NCI-H774 (cell line): ENCODE data around the gene ARTN.

Experiments used
- DNase-seq: peaks from one replicate; lab custom pipeline; 2025; lab: John Stamatoyannopoulos, UW

Gene ARTN

DNA sequence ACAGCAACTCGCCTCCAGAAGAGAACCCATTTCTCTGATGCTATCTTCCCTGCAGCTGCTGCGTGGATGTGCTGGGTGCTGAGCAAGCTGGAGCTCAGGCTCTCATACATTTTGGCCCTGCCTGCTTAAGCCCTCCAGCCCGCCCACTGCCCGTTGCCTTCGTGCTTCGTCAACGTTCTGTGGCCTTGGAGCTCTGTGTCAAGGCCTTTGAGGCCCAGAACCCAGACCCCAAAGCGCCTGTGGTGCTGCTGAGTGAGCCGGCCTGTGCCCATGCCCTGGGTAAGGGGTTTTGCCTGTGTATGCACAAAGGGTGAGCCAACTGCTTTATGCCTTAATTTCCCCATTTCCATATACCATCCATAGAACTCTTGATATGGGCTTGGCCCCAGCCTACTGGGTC is 37.3 kb downstream of the ARTN start:
- no peak for DNase-seq

DNA sequence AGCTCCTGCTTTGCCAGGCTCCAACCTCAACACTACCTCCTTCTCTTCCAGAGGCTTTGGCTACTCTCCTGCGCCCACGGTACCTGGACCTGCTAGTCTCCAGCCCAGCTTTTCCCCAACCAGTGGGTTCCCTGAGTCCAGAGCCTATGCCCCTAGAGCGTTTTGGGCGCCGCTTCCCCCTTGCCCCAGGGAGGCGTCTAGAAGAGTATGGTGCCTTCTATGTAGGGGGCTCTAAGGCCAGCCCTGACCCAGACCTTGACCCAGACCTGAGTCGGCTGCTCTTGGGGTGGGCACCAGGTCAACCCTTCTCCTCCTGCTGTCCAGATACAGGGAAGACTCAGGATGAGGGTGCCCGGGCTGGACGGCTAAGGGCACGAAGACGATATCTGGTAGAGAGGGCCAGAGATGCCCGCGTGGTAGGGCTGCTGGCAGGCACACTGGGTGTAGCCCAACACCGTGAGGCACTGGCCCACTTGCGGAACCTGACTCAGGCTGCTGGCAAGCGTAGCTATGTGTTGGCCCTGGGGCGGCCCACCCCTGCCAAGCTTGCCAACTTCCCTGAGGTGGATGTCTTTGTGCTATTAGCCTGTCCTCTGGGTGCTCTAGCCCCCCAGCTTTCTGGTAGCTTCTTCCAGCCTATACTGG is 37.9 kb downstream of the ARTN start:
- DNase-seq: no peak

GRCh38 chr1:43973981-43974442 is 40.4 kb downstream of the ARTN start:
- no peak for DNase-seq

DNA sequence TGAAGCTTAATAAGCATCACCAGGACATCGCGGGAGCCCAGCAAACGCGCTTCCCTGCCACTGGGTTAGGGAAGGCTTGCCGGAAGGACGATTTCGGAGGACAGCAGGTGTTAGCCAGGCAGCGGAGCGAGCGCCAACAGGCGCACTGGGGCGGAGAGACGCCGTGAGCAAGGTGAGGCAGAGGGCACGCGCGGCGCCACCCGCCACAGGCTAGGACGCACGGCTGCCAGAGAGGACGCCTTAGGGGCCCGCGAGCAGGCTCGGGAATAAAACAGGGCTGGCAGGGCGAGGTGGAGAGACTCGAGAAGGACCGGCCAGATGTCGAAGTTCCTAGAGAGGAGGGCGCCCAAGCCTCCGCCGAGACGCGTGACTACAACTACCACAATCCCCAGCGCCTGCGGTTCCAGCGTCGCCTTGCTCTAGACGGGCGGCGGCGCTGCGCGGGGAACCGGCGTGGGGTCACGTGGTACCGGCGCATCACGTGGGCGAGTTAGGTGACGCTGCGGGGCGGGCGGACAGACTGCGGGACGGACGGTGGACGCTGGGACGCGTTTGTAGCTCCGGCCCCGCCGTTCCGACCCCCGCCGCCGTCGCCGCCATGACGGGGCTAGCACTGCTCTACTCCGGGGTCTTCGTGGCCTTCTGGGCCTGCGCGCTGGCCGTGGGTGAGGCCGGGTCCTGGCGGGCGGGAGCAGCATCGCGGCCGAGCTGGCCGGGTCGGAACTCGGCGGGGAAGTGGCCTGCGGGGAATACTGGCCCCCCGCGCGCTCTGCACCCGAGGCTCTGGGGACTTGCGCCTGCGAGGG is 41.0 kb downstream of the ARTN start, which contains the start of gene ATP6V0B:
Gene ATP6V0B (plus strand): TSS at position 518 of the 806 bp plus-strand sequence. CDS start 81 bp downstream, at position 599.
- peak; percentile 98 for DNase-seq

- DNase-seq: peak; percentile 26
Measured at GRCh38 chr1:43975249-43975961, 41.8 kb downstream of the ARTN start.

- DNase-seq: no peak
Measured at GRCh38 chr1:43976045-43976444, 42.4 kb downstream of the ARTN start.

GRCh38 chr1:43976890-43977289 is 43.3 kb downstream of the ARTN start:
- no peak for DNase-seq

DNA sequence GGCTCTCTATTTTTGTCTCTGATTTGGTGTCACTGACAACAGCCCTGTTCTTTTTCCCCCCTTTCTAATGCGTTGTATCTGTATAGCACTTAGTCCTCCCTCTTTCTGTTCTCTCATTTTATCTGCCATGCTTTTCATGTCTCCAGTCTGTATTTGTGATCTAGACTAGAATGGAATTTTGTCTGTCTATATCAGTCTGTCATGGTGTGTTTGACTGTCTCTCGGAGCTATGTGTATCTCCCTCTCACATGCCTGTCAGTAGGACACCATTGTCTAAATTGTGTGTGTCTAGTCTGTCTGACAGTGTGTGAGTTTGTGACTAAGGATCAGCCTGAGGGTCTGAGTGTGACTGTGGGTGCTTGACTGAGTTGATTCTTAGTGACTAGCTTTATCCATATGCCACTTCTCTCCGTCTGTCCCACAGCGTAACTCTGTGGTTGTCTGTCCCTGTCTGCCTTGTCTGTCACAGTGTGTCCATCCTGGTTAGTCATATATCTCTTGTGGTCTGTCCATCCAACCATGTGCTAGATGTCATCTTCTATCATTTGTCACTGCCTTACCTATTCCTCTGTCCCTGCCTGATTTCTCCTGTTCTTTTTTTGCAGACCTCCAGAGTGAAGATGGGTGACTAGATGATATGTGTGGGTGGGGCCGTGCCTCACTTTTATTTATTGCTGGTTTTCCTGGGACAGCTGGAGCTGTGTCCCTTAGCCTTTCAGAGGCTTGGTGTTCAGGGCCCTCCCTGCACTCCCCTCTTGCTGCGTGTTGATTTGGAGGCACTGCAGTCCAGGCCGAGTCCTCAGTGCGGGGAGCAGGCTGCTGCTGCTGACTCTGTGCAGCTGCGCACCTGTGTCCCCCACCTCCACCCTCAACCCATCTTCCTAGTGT is 44.0 kb downstream of the ARTN start:
- DNase-seq: no peak

GRCh38 chr1:43978264-43978550 is 44.6 kb downstream of the ARTN start:
- no peak for DNase-seq

- DNase-seq: peak; percentile 57
Measured at GRCh38 chr1:43978551-43979260, 45.1 kb downstream of the ARTN start, which contains the start of gene B4GALT2. Gene B4GALT2 (plus strand): TSS chr1:43979210. CDS start chr1:43981161, 1,951 bp downstream.

GRCh38 chr1:43979261-43979527 is 45.6 kb downstream of the ARTN start:
- DNase-seq: no peak

DNA sequence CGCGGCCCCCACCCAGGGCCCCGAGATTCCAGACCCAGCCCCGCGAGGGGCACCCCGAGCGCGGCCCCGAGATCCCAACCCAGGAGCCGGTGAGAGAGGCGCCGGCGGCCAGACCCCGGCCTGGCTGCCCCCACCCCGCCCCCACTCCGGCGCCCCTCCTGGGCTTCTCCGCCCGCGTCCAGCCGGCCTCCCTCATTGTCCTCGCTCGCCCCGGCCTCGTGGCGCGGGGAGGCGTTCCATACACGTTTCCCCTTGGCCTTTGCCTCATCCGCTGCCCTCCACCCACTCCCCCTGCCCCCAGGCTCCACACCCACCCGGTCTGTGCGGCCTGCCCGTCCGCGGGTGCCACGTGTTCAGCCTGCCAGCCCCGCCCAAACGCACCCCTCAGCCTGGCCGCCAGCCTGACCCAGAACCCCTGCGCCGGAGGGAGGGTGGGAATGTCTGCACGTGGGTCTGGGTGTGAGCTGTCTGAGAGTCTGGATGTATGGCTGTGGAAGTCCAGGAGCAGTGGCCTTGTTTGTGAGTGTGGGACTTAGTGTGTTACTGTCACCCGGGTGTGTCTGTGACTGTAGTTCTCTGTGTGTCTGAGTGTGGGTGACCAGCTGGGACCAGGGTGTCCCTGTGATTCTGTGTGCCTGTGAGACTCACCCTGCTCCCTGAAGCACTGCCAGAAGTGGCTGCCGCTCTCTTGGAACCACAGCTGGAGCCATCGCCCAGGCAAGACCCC is 46.1 kb downstream of the ARTN start:
- no peak for DNase-seq

DNA sequence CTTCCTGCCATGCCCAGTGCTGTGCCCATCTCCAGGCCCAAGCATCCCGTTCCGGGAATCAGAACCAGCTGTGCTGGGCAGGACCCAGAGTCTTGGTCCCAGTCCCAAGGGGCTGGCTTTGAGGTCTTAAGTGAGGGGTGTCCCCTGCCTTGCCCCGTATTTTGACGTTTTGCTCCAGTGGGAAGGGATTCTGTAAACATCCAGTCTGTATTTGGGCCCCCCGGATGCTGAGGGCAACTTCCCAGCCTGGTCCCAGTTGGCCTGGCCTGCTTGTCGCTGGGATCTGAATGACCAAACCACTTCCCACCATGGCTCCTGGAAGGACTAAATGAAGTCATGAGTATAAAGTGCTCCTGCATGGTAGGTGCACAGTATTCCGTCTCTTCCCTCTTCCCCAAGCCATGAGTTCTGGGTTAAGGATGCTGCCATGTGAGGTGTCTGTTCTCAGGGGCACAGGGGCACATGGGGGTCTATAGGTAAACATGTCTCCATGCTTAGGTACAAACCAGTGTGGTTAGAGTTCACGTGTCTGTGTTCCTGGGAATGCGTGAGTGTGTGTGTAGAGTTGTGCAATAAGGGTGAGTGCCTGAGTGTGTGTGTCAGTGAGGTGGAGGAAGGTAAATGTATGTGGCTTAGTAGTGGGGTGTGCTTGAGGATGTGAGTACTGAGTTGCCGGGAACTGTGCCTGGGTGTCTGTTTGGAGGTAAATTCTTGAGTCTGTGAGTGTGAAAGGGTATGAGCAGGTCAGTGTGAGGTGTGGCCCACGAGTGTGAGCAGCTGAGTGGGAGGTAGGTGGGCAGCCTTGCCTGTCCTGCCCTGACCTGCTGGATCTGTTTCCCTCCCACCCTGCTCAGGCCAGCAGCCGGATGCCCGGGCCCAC is 46.9 kb downstream of the ARTN start:
- no peak for DNase-seq

DNA sequence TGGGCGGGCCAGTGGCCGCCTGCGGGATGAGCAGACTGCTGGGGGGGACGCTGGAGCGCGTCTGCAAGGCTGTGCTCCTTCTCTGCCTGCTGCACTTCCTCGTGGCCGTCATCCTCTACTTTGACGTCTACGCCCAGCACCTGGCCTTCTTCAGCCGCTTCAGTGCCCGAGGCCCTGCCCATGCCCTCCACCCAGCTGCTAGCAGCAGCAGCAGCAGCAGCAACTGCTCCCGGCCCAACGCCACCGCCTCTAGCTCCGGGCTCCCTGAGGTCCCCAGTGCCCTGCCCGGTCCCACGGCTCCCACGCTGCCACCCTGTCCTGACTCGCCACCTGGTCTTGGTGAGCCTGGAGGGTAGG is 47.5 kb downstream of the ARTN start:
- DNase-seq: no peak

GRCh38 chr1:43981636-43982035 is 48.0 kb downstream of the ARTN start:
- DNase-seq: no peak

GRCh38 chr1:43982241-43982640 is 48.6 kb downstream of the ARTN start:
- no peak for DNase-seq

DNA sequence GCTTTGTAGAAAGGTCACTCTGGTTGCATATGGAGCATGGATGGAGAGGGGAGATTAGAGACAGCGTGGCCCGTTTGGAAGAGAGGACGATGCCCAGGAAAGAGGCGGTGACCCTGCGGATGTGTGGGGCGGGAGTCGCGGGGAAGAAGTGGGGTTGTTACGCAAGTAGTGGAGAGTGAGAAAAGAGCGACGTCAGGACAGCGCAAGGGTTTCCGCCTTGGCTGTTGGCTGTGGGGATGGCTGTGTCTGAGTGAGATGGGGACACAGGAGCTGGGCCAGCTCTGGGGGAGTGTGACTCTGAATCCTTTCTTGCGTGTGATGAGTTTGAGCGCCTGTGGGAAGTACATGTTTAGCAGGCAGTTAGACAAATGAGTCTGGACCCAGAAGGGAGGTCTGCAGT is 49.2 kb downstream of the ARTN start:
- no peak for DNase-seq

GRCh38 chr1:43983253-43983899 is 49.8 kb downstream of the ARTN start:
- DNase-seq: no peak

GRCh38 chr1:43984855-43985254 is 51.3 kb downstream of the ARTN start:
- DNase-seq: no peak
